ENCODE data around the gene COPS8.

DNA sequence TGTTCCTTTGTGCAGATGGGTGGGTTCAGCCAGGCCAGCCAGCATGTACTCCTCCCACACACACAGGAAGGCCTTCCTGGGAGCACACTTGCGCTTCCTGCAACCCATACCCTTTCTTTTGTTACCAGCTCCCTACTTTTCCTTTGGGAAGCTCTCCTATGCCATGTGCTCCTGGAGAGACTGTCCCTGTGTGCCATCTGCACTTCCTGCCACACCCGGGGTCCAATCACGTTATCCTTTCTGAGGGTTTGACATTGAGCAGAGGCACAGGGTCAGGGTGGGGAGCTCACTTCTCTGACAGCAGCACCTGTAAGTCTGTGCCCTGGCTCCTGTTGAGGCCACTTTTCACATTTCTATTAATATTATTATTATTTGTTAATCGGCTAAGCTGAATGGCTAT, 62.9 kb downstream of the COPS8 start:
- TF ChIP-seq, protein P1, sequence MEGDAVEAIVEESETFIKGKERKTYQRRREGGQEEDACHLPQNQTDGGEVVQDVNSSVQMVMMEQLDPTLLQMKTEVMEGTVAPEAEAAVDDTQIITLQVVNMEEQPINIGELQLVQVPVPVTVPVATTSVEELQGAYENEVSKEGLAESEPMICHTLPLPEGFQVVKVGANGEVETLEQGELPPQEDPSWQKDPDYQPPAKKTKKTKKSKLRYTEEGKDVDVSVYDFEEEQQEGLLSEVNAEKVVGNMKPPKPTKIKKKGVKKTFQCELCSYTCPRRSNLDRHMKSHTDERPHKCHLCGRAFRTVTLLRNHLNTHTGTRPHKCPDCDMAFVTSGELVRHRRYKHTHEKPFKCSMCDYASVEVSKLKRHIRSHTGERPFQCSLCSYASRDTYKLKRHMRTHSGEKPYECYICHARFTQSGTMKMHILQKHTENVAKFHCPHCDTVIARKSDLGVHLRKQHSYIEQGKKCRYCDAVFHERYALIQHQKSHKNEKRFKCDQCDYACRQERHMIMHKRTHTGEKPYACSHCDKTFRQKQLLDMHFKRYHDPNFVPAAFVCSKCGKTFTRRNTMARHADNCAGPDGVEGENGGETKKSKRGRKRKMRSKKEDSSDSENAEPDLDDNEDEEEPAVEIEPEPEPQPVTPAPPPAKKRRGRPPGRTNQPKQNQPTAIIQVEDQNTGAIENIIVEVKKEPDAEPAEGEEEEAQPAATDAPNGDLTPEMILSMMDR (IDR thresholded peaks at IDR 0.05; ENCODE audit: poor library complexity): no peak
- TF ChIP-seq EZH2 (IDR thresholded peaks at IDR 0.05; ENCODE audit: borderline replicate concordance) (no peak), EZH2phosphoT487 (IDR thresholded peaks at IDR 0.05; ENCODE audit: low read depth, severe bottlenecking, unreplicated experiment) (no peak)

Measured in hepatocyte (in vitro differentiated cells).